Activated CD8-positive, alpha-beta memory T cell treated with anti-CD3 and anti-CD28 coated beads, Interleukin-2, amount 50 U/mL, for 24 hours (primary cell): Measurements from ENCODE around the gene CACNA1D.

ENCODE experiments used
- DNase-seq: peaks from one replicate; pipeline ENCODE4 v3.0.0-alpha.2; 2020; ENCODE audit errors: extremely low read depth

Gene CACNA1D

GRCh38 chr3:53787016-53787415, 292.6 kb downstream of the CACNA1D start:
- no peak for DNase-seq

GRCh38 chr3:53788038-53788437, 293.6 kb downstream of the CACNA1D start:
- DNase-seq = no peak

GRCh38 chr3:53789459-53789858, 295.0 kb downstream of the CACNA1D start:
- no peak for DNase-seq

GRCh38 chr3:53790470-53790869, 296.1 kb downstream of the CACNA1D start:
- no peak for DNase-seq

GRCh38 chr3:53791317-53791716, 296.9 kb downstream of the CACNA1D start:
- no peak for DNase-seq

- no peak for DNase-seq
Measured at GRCh38 chr3:53792866-53793265, 298.5 kb downstream of the CACNA1D start.

GRCh38 chr3:53794597-53794996, 300.2 kb downstream of the CACNA1D start:
- DNase-seq = no peak

GRCh38 chr3:53795176-53795575, 300.8 kb downstream of the CACNA1D start:
- DNase-seq = no peak

- no peak for DNase-seq
Measured at GRCh38 chr3:53795789-53796560, 301.6 kb downstream of the CACNA1D start.

GRCh38 chr3:53798144-53798543, 303.7 kb downstream of the CACNA1D start:
- no peak for DNase-seq

GRCh38 chr3:53799338-53799865, 305.0 kb downstream of the CACNA1D start:
- no peak for DNase-seq

GRCh38 chr3:53800041-53800906, 305.9 kb downstream of the CACNA1D start:
- no peak for DNase-seq

- DNase-seq = no peak
Measured at GRCh38 chr3:53801319-53801718, 306.9 kb downstream of the CACNA1D start.

GRCh38 chr3:53802256-53802880, 308.0 kb downstream of the CACNA1D start:
- no peak for DNase-seq

GRCh38 chr3:53803124-53803815, 308.9 kb downstream of the CACNA1D start:
- DNase-seq = no peak

- DNase-seq = no peak
Measured at GRCh38 chr3:53803816-53804695, 309.6 kb downstream of the CACNA1D start.

GRCh38 chr3:53804697-53805462, 310.5 kb downstream of the CACNA1D start:
- DNase-seq = no peak

- no peak for DNase-seq
Measured at GRCh38 chr3:53805463-53806159, 311.2 kb downstream of the CACNA1D start.
